Smooth muscle cell (in vitro differentiated cells): ENCODE data around the gene KCTD18. TPM values are rescaled to one million over a fixed set of nuclear protein-coding genes. Genes with fewer than 3 reads are reported as not detected.

Source experiments
- DNase-seq: peaks from one replicate; lab custom pipeline; 2025; ENCODE audit not compliant: unreplicated experiment; lab: John Stamatoyannopoulos, UW
- H2AFZ ChIP-seq: fragments of 200-600 bp; sonication (generic); 2 replicates; pipeline ENCODE4 v1.6.0; 2016; ENCODE audit warnings: antibody characterized with exemption, low read depth, mild to moderate bottlenecking
- H3F3A ChIP-seq: fragments of 200-600 bp; sonication (generic); 2 replicates; pipeline ENCODE4 v1.6.0; 2017; ENCODE audit warnings: antibody characterized with exemption, low read depth
- H3K27ac ChIP-seq: fragments of 200-600 bp; sonication (generic); 2 replicates; pipeline ENCODE4 v1.5.1; 2016; ENCODE audit warnings: low read depth, mild to moderate bottlenecking
- H3K27me3 ChIP-seq: fragments of 200-600 bp; sonication (generic); 2 replicates; pipeline ENCODE4 v1.6.1; 2016; ENCODE audit warnings: low read depth, mild to moderate bottlenecking
- H3K36me3 ChIP-seq: fragments of 200-600 bp; sonication (generic); 2 replicates; pipeline ENCODE4 v1.5.1; 2016; ENCODE audit warnings: low read depth
- H3K4me1 ChIP-seq: fragments of 200-600 bp; sonication (generic); 2 replicates; pipeline ENCODE4 v1.5.1; 2016; ENCODE audit warnings: low read depth
- H3K4me2 ChIP-seq: fragments of 200-600 bp; sonication (generic); 2 replicates; pipeline ENCODE4 v1.6.0; 2016; ENCODE audit warnings: mild to moderate bottlenecking
- H3K4me3 ChIP-seq: fragments of 200-600 bp; sonication (generic); 2 replicates; pipeline ENCODE4 v1.5.1; 2016; ENCODE audit warnings: mild to moderate bottlenecking
- H3K79me2 ChIP-seq: fragments of 200-600 bp; sonication (generic); 2 replicates; pipeline ENCODE4 v1.6.0; 2016; ENCODE audit warnings: low read depth, mild to moderate bottlenecking
- H3K9ac ChIP-seq: fragments of 200-600 bp; sonication (generic); 2 replicates; pipeline ENCODE4 v1.6.0; 2016; ENCODE audit warnings: low read depth
- H3K9me3 ChIP-seq: fragments of 200-600 bp; sonication (generic); replicated peaks from 2 replicates; pipeline ENCODE4 v1.5.1; 2016; ENCODE audit warnings: low read depth
- H4K20me1 ChIP-seq: fragments of 200-600 bp; sonication (generic); 2 replicates; pipeline ENCODE4 v1.6.0; 2016; ENCODE audit warnings: low read depth
- WGBS: methylation state at CpG from one replicate; pipeline ENCODE4 v1.1.7; 2016; ENCODE audit warnings: low lambda C conversion rate; 5-methylcytosine and 5-hydroxymethylcytosine counted together
- polyA plus RNA-seq: library from polyadenylated mRNA; unstranded; fragments of >200 nt; fragmentation: Nextera tagmentation; extraction: Ambion mirVana; gene quantifications from 2 replicates; pipeline ENCODE4 v1.2.1, GENCODE V29; 2016
- total RNA-seq: library from RNA; depleted of rRNA; stranded (reverse); fragments of >200 nt; gene quantifications from 2 replicates; pipeline ENCODE4 v1.2.3, GENCODE V29; 2014
- TF ChIP-seq, protein P1 (sequence below): fragments of 200-600 bp; sonication (generic); IDR thresholded peaks from 2 replicates; pipeline ENCODE4 v1.5.1; 2017; ENCODE audit warnings: borderline replicate concordance, mild to moderate bottlenecking, antibody characterized with exemption; ENCODE audit not compliant: insufficient read depth, poor library complexity, severe bottlenecking

KCTD18 gene
- total and polyA plus RNA-seq, 2 experiments from 2014 or later = 10.3 to 10.9 TPM

- TF ChIP-seq, protein P1, sequence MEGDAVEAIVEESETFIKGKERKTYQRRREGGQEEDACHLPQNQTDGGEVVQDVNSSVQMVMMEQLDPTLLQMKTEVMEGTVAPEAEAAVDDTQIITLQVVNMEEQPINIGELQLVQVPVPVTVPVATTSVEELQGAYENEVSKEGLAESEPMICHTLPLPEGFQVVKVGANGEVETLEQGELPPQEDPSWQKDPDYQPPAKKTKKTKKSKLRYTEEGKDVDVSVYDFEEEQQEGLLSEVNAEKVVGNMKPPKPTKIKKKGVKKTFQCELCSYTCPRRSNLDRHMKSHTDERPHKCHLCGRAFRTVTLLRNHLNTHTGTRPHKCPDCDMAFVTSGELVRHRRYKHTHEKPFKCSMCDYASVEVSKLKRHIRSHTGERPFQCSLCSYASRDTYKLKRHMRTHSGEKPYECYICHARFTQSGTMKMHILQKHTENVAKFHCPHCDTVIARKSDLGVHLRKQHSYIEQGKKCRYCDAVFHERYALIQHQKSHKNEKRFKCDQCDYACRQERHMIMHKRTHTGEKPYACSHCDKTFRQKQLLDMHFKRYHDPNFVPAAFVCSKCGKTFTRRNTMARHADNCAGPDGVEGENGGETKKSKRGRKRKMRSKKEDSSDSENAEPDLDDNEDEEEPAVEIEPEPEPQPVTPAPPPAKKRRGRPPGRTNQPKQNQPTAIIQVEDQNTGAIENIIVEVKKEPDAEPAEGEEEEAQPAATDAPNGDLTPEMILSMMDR = no peak
These were observed 41.8 kb downstream of the KCTD18 start for GRCh38 chr2:200467806-200468681.

DNA sequence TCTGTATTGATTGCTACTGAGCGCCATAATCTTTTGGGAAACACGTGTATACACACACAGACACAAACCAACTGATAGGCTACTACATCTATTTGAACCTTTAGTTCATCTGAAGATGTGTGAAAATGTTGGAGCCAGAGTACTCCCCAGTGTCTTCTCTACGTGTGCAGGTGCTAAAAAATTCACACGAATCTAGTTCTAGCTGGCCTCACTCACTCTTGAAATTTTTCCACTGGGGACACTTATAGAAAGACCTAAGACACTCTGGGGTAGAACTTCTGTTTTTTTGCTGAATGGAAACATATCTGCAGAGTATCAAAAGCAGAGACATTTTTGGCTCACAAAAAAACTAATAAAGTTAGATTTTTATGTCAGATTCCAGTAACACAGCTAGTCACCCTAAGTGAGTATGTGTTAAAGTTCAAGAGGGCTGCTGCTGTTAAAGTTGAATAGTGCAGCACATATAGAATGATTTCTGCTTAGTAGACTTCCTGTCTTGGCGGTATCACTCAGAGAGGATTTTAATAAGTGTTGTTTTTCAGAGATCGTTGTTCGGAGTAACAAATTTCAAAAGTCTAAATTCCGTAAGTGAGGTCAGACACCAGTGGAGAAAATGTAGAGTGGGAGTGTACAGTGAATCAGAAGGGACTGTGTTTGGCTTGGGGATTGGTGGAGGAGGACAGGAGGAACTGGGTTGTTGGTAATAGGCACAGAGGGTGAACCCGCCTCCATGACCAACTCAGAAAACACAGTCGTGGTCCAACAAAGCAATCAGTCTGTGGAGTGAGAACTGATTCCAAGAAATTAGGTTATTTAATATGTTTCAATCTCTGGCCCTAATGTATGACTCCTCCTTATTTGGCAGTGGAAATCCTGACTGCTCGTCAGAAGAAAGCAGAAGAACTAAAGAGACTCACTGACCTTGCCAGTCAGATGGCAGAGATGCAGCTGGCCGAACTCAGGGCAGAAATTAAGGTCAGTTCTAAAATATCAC lies 43.1 kb downstream of the KCTD18 start:
- H3K27ac ChIP-seq = peak overlapping the region; percentile 31
- H3K9me3 ChIP-seq = no peaks in the 10 kb centered on the region
- H3F3A ChIP-seq = peaks cover 17% of the 10 kb centered on the region
- H2AFZ ChIP-seq = no peak overlapping the region
- 88% methylated on average over 12 of the region's 12 CpGs for WGBS
- DNase-seq = no peak
- peaks cover 3% of the 10 kb centered on the region for H3K79me2 ChIP-seq
- TF ChIP-seq, protein P1 = no peak
- H3K4me1 ChIP-seq = peaks cover 4% of the 10 kb centered on the region
- no peaks in the 10 kb centered on the region for H4K20me1 ChIP-seq
- no peak overlapping the region for H3K4me3 ChIP-seq
- no peaks in the 10 kb centered on the region for H3K27me3 ChIP-seq
- H3K9ac ChIP-seq = no peak overlapping the region
- peaks cover 25% of the 10 kb centered on the region for H3K36me3 ChIP-seq
- H3K4me2 ChIP-seq = no peak overlapping the region

More at GRCh38 chr2:200467806-200468681, 41.8 kb downstream of the KCTD18 start:
- H3K4me1 ChIP-seq = peaks cover 4% of the 10 kb centered on the region
- no peaks in the 10 kb centered on the region for H3K27me3 ChIP-seq
- peaks cover 3% of the 10 kb centered on the region for H3K79me2 ChIP-seq
- no peak overlapping the region for H3K4me2 ChIP-seq
- DNase-seq = no peak
- H4K20me1 ChIP-seq = no peaks in the 10 kb centered on the region
- H3K27ac ChIP-seq = no peak overlapping the region
- no peak overlapping the region for H3K4me3 ChIP-seq
- H3K9ac ChIP-seq = no peak overlapping the region
- 96% methylated on average over 8 of the region's 8 CpGs for WGBS
- H3K36me3 ChIP-seq = peaks cover 19% of the 10 kb centered on the region
- H2AFZ ChIP-seq = no peak overlapping the region
- H3F3A ChIP-seq = peaks cover 17% of the 10 kb centered on the region
- H3K9me3 ChIP-seq = no peaks in the 10 kb centered on the region

GRCh38 chr2:200463452-200463851 lies 46.4 kb downstream of the KCTD18 start:
- no peaks in the 10 kb centered on the region for H3K9me3 ChIP-seq
- WGBS = 96% methylated on average over 2 of the region's 2 CpGs
- no peak overlapping the region for H3K4me3 ChIP-seq
- no peak overlapping the region for H3K9ac ChIP-seq
- peaks cover 5% of the 10 kb centered on the region for H3F3A ChIP-seq
- H2AFZ ChIP-seq = no peak overlapping the region
- H3K36me3 ChIP-seq = peaks cover 26% of the 10 kb centered on the region
- no peaks in the 10 kb centered on the region for H3K27me3 ChIP-seq
- no peaks in the 10 kb centered on the region for H4K20me1 ChIP-seq
- DNase-seq = no peak
- H3K4me1 ChIP-seq = no peaks in the 10 kb centered on the region
- H3K27ac ChIP-seq = no peak overlapping the region
- no peak overlapping the region for H3K4me2 ChIP-seq
- H3K79me2 ChIP-seq = peaks cover 3% of the 10 kb centered on the region
- TF ChIP-seq, protein P1 = no peak
